ENCODE results near the gene SYT7. TPM values are rescaled to one million over a fixed set of nuclear protein-coding genes. Genes with fewer than 3 reads are reported as not detected.
A peak's percentile ranks its signal among the peaks of the same experiment; 100 is the strongest.

Gene SYT7
- total RNA-seq, 2 donors from 2014 or later: 8.5 to 28.4 TPM

DNA sequence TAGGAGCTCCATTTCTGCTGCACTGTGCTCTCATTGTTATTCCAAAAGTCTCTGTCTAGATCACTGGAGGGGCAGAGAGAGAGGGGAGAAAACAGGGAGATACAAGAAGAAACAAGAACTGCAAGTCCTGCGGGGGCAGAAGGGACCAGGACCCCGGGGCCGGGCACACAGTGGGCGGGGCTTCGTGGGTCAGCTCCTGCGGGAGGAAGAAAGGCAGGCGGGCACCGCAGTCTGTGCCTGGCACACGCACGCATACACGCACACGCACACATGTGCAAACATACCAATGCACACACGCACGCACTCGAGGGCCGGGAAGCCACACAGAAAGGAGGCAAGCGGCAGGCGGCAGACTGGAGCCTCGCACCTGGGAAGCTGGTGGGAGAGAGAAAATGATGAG lies 33.6 kb downstream of the SYT7 start:
- intact Hi-C loops (cut with DNase I): no loop called here
- DNase-seq: no peak
- Histone ChIP-seq H3K9ac (ENCODE audit: low read depth in 2 of 2, low read length in 2 of 2) (no peak overlapping the region), H3K9me3 (no peaks in the 10 kb centered on the region), H3K4me3 (no peak overlapping the region), H3K27ac (no peak overlapping the region), H3K36me3 (no peaks in the 10 kb centered on the region), H3K27me3 (no peaks in the 10 kb centered on the region), H3K4me1 (no peaks in the 10 kb centered on the region)
- TF ChIP-seq, protein P1, sequence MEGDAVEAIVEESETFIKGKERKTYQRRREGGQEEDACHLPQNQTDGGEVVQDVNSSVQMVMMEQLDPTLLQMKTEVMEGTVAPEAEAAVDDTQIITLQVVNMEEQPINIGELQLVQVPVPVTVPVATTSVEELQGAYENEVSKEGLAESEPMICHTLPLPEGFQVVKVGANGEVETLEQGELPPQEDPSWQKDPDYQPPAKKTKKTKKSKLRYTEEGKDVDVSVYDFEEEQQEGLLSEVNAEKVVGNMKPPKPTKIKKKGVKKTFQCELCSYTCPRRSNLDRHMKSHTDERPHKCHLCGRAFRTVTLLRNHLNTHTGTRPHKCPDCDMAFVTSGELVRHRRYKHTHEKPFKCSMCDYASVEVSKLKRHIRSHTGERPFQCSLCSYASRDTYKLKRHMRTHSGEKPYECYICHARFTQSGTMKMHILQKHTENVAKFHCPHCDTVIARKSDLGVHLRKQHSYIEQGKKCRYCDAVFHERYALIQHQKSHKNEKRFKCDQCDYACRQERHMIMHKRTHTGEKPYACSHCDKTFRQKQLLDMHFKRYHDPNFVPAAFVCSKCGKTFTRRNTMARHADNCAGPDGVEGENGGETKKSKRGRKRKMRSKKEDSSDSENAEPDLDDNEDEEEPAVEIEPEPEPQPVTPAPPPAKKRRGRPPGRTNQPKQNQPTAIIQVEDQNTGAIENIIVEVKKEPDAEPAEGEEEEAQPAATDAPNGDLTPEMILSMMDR (IDR thresholded peaks at IDR 0.05): no peak

DNA sequence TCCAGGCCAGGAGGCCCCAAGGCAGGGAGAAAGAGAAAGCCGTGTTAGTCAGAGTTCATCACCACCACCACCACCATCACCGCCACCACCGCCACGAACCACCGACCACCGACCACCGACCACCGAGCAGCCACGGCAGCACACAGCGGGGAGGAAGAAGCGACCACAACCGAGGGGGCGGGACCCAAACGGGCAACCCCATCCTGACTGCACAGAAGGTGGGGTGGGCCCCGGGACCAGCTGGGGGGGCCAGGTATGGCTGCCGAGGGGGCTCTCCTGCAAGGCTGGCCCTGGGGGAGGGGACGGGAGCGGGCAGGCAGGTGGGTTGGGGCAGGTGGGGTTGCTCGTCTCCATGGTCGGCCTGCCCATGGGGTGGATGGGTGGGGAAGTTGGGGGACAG lies 34.2 kb downstream of the SYT7 start:
- TF ChIP-seq, protein P1 (IDR thresholded peaks at IDR 0.05): no peak
- Histone ChIP-seq H3K9ac (ENCODE audit: low read depth in 2 of 2, low read length in 2 of 2) (no peak overlapping the region), H3K27ac (no peak overlapping the region), H3K27me3 (no peaks in the 10 kb centered on the region), H3K36me3 (no peaks in the 10 kb centered on the region), H3K4me3 (no peak overlapping the region), H3K4me1 (no peaks in the 10 kb centered on the region), H3K9me3 (no peaks in the 10 kb centered on the region)
- no peak for DNase-seq
- intact Hi-C loops (cut with DNase I): no loop called here

DNA sequence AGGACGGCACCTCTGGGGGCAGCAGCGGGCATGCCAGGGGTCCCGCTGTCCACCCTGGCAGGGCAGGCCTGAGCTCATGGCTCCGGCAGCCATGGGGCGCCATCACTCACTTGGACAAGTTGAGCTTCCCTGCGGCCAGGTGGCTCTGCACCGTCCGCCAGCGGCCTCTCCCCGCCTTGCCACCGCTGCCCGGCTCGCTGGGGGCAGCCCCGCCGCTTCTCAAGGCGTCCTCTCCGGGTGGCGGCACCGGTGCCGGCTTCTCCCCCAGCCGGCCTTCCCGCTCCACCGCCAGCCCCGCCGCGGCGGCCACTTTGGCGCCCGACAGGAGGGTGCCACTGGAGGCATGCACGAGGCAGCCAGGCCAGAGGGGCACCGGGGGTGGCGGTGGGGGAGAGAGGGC lies 35.0 kb downstream of the SYT7 start:
- Histone ChIP-seq H3K27me3 (no peaks in the 10 kb centered on the region), H3K4me3 (no peak overlapping the region), H3K4me1 (no peaks in the 10 kb centered on the region), H3K9me3 (no peaks in the 10 kb centered on the region), H3K36me3 (no peaks in the 10 kb centered on the region), H3K9ac (ENCODE audit: low read depth in 2 of 2, low read length in 2 of 2) (no peak overlapping the region), H3K27ac (no peak overlapping the region)
- no peak for DNase-seq
- intact Hi-C loops (cut with DNase I): no loop called here
- TF ChIP-seq, protein P1 (IDR thresholded peaks at IDR 0.05): no peak

DNA sequence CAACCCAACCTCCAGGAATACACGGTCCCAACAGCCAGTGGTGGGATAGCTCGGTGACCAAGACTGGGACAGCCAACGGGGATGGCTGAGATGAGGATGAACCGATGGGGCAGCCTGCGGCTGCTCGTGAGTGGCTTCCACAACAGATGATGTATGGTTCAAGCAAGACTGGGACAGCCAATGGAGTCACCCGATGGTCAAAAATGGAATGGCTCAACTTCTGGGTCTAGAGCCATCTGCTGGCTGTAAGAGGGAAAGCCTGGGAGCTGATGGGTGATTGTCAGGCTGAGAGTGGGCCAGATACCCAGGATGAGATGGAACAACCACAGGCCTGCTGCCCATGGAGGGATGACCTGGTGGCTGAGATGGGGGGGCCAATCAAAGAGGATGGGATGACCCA lies 35.5 kb downstream of the SYT7 start:
- TF ChIP-seq, protein P1 (IDR thresholded peaks at IDR 0.05): peak; percentile 25
- intact Hi-C loops (cut with DNase I): no loop called here
- Histone ChIP-seq H3K4me3 (no peak overlapping the region), H3K9me3 (no peaks in the 10 kb centered on the region), H3K27me3 (no peaks in the 10 kb centered on the region), H3K9ac (ENCODE audit: low read depth in 2 of 2, low read length in 2 of 2) (no peak overlapping the region), H3K4me1 (no peaks in the 10 kb centered on the region), H3K36me3 (no peaks in the 10 kb centered on the region), H3K27ac (no peak overlapping the region)
- DNase-seq: no peak

DNA sequence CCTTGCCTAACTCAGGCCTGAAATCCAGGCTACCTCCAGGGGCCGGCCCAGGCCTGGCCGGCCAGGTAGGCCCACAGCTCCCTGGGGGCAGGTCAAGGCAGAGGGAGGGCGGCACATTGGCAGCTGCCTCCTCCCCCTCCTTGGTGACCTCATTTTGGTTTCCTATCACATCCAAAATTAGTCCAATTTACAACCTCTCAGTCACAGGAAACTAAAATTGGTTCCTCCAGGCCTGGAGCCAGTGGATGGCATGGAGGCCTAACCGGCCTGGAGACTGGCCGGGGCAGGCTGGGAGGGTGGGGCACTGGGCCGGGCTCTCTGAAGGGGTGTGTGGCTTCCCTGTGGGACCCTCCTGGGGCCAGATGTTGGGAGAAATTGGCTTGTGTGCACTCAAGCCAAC lies 36.4 kb downstream of the SYT7 start:
- H3K27me3 ChIP-seq: no peaks in the 10 kb centered on the region
- H3K27ac ChIP-seq: no peak overlapping the region
- no peaks in the 10 kb centered on the region for H3K9me3 ChIP-seq
- TF ChIP-seq, protein P1 (IDR thresholded peaks at IDR 0.05): no peak
- no peak overlapping the region for H3K4me3 ChIP-seq
- intact Hi-C loops (cut with DNase I): no loop called here
- no peak overlapping the region for H3K9ac ChIP-seq (ENCODE audit: low read depth in 2 of 2, low read length in 2 of 2)
- H3K36me3 ChIP-seq: no peaks in the 10 kb centered on the region
- no peak for DNase-seq
- no peaks in the 10 kb centered on the region for H3K4me1 ChIP-seq
